Central memory CD8-positive, alpha-beta T cell (primary cell): ENCODE data around the gene ZNF773.
A peak's percentile ranks its signal among the peaks of the same experiment; 100 is the strongest.
"Not testable (repeated sequence)": the region's sequence is repeated elsewhere in the genome, so short reads cannot be mapped to it uniquely, and the experiment has no call there.

Source experiments
- ATAC-seq: fragments of 150-1000 bp; cut with Tn5 transposase; replicated peaks from 2 replicates; pipeline ENCODE4 v1.10.0; 2022; ENCODE audit warnings: mild to moderate bottlenecking, moderate FRiP score, moderate number of reproducible peaks; ENCODE audit not compliant: poor library complexity, severe bottlenecking; ENCODE audit errors: extremely low read depth
- DNase-seq, 2 donors: peaks; one replicate each; pipeline ENCODE4 v3.0.0; 2021; ENCODE audit warnings: low spot score in 2 of 2
- H3K27ac Mint-ChIP-seq: one replicate; pipeline ENCODE4 v1.8.0; 2022; ENCODE audit warnings: low read depth, mild to moderate bottlenecking, moderate library complexity, mixed read lengths
- H3K27me3 Mint-ChIP-seq: one replicate; pipeline ENCODE4 v1.8.0; 2022; ENCODE audit warnings: mixed read lengths
- H3K36me3 Mint-ChIP-seq: one replicate; pipeline ENCODE4 v1.8.0; 2022; ENCODE audit warnings: mild to moderate bottlenecking, moderate library complexity, mixed read lengths; ENCODE audit not compliant: insufficient read depth
- H3K4me1 Mint-ChIP-seq: one replicate; pipeline ENCODE4 v1.8.0; 2022; ENCODE audit warnings: mixed read lengths
- H3K4me3 Mint-ChIP-seq: one replicate; pipeline ENCODE4 v1.8.0; 2022; ENCODE audit warnings: mild to moderate bottlenecking, moderate library complexity, mixed read lengths
- H3K9me3 Mint-ChIP-seq: one replicate; pipeline ENCODE4 v1.8.0; 2022; ENCODE audit warnings: mixed read lengths

The ZNF773 gene

DNA sequence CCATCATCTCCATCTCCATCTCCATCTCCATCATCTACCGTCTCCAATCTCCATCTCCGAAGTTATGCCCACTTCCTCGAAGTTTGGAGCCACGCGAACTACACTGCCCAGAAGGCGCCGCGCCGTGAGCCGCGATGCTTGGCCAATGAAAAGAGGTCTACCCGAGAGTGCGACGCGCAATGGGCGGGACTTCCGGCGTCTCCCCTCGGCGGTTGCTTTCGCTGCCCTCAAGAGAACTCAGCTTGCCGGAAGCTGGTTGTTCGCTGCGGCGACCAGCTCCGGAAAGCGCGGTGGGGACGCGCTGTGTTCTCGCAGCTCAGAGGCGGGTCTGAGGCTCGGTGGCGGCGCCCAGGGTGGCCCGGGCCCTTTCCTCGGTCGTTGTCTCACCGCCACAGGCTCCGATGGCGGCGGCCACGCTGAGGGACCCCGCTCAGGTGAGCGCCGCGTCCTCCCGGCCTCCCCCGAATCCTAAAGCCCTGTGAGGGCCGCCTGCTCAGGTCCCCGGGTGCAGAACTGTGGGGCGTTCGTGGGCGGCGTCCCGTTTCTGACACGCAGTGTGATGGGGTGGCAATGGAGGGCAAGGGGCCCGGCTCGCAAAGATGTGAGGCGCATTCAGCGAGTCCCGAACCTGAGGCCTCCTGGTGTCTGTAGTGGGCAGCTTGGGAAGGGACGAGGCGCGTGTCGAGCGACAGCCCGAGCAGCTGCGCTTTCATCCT lies at the start of gene ZNF773:
TSS of gene ZNF773 (plus strand) at position 259 of the 716 bp plus-strand sequence. CDS start at position 402, 143 bp downstream.
- peak; percentile 98 for ATAC-seq
- peaks cover 32% of the 10 kb centered on the region for H3K9me3 Mint-ChIP-seq

DNA sequence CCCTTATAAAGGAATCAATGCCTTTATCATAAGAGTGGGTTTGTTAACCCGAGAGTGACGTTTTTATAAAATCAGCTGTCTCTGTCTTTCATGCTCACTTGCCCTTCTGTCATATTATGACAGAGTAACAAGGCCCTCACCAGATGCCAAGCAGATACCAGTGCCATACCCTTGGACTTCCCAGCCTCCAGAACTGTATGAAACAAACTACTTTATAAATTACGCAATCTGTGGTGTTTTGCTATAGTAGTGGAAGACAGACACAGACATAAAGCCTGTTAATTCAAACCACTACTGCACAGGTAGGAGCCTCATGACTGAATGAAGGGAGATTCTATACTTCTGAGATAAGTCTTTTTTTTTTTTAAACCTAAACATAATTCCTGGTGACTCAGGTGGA lies 47.4 kb upstream of the ZNF773 start:
- Mint-ChIP-seq H3K27ac (no peak overlapping the region), H3K27me3 (no peaks in the 10 kb centered on the region), H3K4me1 (no peaks in the 10 kb centered on the region), H3K4me3 (no peak overlapping the region), H3K36me3 (peaks cover 2% of the 10 kb centered on the region), H3K9me3 (peaks cover 8% of the 10 kb centered on the region)
- DNase-seq = no peak
- no peak for ATAC-seq

More for the DNA sequence above, at the start of gene ZNF773:
- Mint-ChIP-seq H3K36me3 (peaks cover 20% of the 10 kb centered on the region), H3K4me3 (peak within 1 kb of the TSS; percentile 46), H3K4me1 (peaks cover 40% of the 10 kb centered on the region), H3K27ac (peak within 1 kb of the TSS; percentile 85)
- H3K27me3 Mint-ChIP-seq = not testable (repeated sequence)
- DNase-seq = peak; percentile 86 to 94

DNA sequence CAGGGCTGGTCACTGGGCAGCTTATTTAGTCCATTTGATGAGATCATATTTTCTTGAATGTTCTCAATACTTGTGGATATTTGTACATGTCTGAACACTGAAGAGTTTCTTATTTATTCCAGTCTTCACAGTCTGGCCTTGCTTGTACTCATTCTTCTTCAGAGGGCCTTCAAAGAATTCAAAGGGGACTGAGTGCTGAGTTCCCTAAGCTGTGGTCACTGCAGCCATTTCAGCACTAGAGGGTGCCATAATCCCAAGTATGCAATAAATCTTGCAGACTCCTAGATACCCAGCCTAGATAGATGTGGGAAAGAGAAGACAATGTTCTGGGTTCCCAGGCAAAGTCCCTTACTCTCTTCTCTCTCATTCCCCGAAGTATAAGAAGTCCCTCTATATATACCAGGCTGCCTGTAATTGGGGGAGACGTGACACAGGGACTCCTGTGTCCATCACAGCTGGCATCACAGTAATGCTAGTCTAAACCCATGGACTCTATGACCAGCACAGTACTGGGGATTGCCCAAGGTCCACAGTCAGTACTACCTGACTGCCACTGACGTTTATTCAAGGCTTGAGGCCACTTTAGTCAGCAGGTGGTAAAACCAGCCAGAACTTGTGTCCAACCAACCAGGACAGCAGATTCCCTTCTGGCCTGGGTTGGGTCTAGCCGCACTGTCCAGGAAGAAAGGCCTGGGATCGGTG lies 33.9 kb upstream of the ZNF773 start:
- no peak overlapping the region for H3K4me3 Mint-ChIP-seq

GRCh38 chr19:57466489-57466888 lies 33.2 kb upstream of the ZNF773 start:
- peaks cover 1% of the 10 kb centered on the region for H3K36me3 Mint-ChIP-seq
- ATAC-seq = no peak
- H3K9me3 Mint-ChIP-seq = peaks cover 8% of the 10 kb centered on the region

More for the DNA sequence above, 33.9 kb upstream of the ZNF773 start:
- ATAC-seq = no peak
- Mint-ChIP-seq H3K9me3 (peaks cover 6% of the 10 kb centered on the region), H3K27me3 (no peaks in the 10 kb centered on the region), H3K27ac (no peak overlapping the region), H3K36me3 (peaks cover 1% of the 10 kb centered on the region), H3K4me1 (no peaks in the 10 kb centered on the region)
- peak in 1 of 2 donors; percentile 18 for DNase-seq

GRCh38 chr19:57473646-57474045 lies 26.1 kb upstream of the ZNF773 start:
- H3K36me3 Mint-ChIP-seq = peaks cover 11% of the 10 kb centered on the region
- peaks cover 23% of the 10 kb centered on the region for H3K4me1 Mint-ChIP-seq
- no peak for DNase-seq
- ATAC-seq = no peak
- no peak overlapping the region for H3K27ac Mint-ChIP-seq
- H3K27me3 Mint-ChIP-seq = no peaks in the 10 kb centered on the region
- H3K9me3 Mint-ChIP-seq = peaks cover 34% of the 10 kb centered on the region
- H3K4me3 Mint-ChIP-seq = no peak overlapping the region

More at GRCh38 chr19:57466489-57466888, 33.2 kb upstream of the ZNF773 start:
- H3K27ac Mint-ChIP-seq = no peak overlapping the region
- no peak overlapping the region for H3K4me3 Mint-ChIP-seq
- H3K4me1 Mint-ChIP-seq = no peaks in the 10 kb centered on the region
- H3K27me3 Mint-ChIP-seq = no peaks in the 10 kb centered on the region
- DNase-seq = no peak

DNA sequence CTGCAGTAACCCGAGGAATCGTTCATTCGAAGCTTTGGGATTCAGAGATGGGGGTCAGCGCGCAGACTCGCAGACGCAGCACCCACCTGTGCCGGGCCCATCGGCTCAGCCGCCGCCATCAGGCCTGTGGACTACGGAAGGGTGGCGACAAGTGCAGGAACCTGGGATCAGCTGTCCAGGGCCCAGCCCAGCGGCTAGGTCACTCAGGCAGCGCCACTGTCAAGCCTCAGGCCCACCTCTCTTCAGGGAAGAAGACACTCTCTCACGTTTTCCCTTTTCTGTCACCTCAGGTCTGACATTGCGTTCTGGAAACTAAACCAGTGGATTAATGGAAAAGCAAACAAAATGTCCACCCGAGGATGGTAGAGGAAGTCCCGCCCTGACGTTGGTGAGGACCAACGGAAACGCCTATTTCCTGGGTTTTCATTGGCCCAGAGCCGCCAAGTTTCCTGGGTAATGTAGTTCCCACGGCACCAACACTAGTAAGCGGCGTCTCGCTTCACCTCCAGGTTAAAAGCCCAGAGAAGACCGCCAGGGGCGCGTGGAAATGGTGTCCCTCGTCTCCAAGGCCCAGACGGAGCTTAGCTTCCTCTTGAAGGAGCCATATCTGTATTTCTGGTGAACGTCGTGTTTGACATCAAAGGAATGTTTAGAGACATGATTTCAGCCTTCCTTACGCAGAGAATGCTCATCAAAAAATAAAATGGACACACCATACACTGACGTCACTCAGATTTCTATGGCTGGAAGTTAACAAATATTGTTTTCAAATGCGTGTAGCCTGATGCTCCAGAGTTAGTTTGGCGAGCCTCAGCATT lies 22.3 kb upstream of the ZNF773 start, which contains the start of gene ZNF772:
TSS of gene ZNF772 (minus strand) at position 376 of the 818 bp plus-strand sequence. CDS start at position 119, 257 bp downstream.
- H3K36me3 Mint-ChIP-seq = peaks cover 11% of the 10 kb centered on the region
- H3K4me1 Mint-ChIP-seq = peaks cover 23% of the 10 kb centered on the region
- H3K9me3 Mint-ChIP-seq = peaks cover 37% of the 10 kb centered on the region
- no peaks in the 10 kb centered on the region for H3K27me3 Mint-ChIP-seq
- H3K27ac Mint-ChIP-seq = peak within 1 kb of the TSS; percentile 84
- peak; percentile 55 to 88 for DNase-seq
- peak within 1 kb of the TSS; percentile 78 for H3K4me3 Mint-ChIP-seq
- ATAC-seq = peak; percentile 100

GRCh38 chr19:57487477-57488298 lies 12.1 kb upstream of the ZNF773 start, which contains the start of gene ZNF419:
Gene ZNF419, plus strand, starts transcription at chr19:57487750. Its CDS starts 201 bp downstream, at chr19:57487951.
- H3K27me3 Mint-ChIP-seq = peaks cover 13% of the 10 kb centered on the region
- H3K4me1 Mint-ChIP-seq = peaks cover 22% of the 10 kb centered on the region
- peak within 1 kb of the TSS; percentile 71 for H3K27ac Mint-ChIP-seq
- DNase-seq = peak; percentile 84 to 85
- H3K9me3 Mint-ChIP-seq = peaks cover 34% of the 10 kb centered on the region
- peak within 1 kb of the TSS; percentile 54 for H3K4me3 Mint-ChIP-seq
- peak; percentile 96 for ATAC-seq
- peaks cover 14% of the 10 kb centered on the region for H3K36me3 Mint-ChIP-seq

GRCh38 chr19:57488299-57488644 lies 11.5 kb upstream of the ZNF773 start:
- Mint-ChIP-seq H3K9me3 (peaks cover 37% of the 10 kb centered on the region), H3K27ac (peak overlapping the region; percentile 14), H3K36me3 (peaks cover 20% of the 10 kb centered on the region), H3K4me3 (peak overlapping the region; percentile 54), H3K4me1 (peaks cover 22% of the 10 kb centered on the region), H3K27me3 (peaks cover 13% of the 10 kb centered on the region)
- ATAC-seq, DNase-seq: not testable (repeated sequence)

GRCh38 chr19:57499332-57499679 lies 432 bp upstream of the ZNF773 start:
- DNase-seq, H3K27me3 Mint-ChIP-seq, ATAC-seq: not testable (repeated sequence)
- peaks cover 39% of the 10 kb centered on the region for H3K4me1 Mint-ChIP-seq
- H3K9me3 Mint-ChIP-seq = peaks cover 31% of the 10 kb centered on the region
- H3K27ac Mint-ChIP-seq = peak overlapping the region; percentile 85
- peak overlapping the region; percentile 46 for H3K4me3 Mint-ChIP-seq
- peaks cover 19% of the 10 kb centered on the region for H3K36me3 Mint-ChIP-seq

DNA sequence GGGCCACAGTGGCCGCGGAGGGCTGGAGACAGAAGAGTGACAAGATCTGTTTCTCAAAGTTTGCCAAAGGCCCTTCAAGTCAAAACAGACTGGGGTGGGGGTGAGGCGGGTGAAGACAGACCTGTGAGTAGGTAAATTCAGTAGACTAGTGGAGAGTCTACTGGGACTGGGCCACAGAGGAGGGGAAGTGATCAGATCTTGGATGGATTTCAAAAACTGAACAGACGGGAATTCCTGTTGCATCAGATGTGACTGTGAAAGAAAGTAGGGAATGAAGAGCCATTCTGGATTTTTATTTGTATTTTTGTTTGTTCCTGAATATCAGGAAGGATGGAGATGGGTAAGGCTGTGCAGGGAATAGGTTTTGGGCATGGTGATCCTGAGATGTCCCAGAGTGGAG lies 662 bp downstream of the ZNF773 start:
- peaks cover 24% of the 10 kb centered on the region for H3K36me3 Mint-ChIP-seq

DNA sequence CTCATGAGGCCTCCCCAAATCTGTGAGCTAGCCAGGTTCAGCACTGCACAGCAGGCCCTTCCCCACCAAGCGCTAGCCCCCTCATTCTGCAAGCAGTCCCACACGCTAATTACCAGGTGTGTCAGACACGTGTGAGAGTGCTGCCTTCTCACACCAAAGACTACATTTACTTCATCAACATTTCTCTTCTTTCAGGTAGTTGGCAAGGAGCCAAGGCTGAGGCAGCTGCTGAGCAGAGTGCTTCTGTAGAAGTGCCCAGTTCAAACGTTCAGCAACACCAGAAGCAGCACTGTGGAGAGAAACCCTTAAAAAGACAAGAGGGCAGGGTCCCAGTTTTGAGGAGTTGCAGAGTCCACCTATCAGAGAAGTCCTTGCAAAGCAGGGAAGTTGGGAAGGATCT lies 6.4 kb downstream of the ZNF773 start:
- peaks cover 43% of the 10 kb centered on the region for H3K36me3 Mint-ChIP-seq

More for the DNA sequence above, 662 bp downstream of the ZNF773 start:
- Mint-ChIP-seq H3K9me3 (peaks cover 32% of the 10 kb centered on the region), H3K4me1 (peaks cover 40% of the 10 kb centered on the region), H3K4me3 (peak overlapping the region; percentile 46), H3K27ac (peak overlapping the region; percentile 85)
- not testable (repeated sequence) for DNase-seq, ATAC-seq, H3K27me3 Mint-ChIP-seq

More for the DNA sequence above, 6.4 kb downstream of the ZNF773 start:
- Mint-ChIP-seq H3K27ac (no peak overlapping the region), H3K4me1 (peaks cover 24% of the 10 kb centered on the region), H3K9me3 (peaks cover 30% of the 10 kb centered on the region), H3K27me3 (no peaks in the 10 kb centered on the region), H3K4me3 (no peak overlapping the region)
- ATAC-seq (no peak), DNase-seq (no peak)
